ENCODE measurements around the gene HLA-C. TPM values are rescaled to one million over a fixed set of nuclear protein-coding genes. Genes with fewer than 3 reads are reported as not detected.

HLA-C gene
- total RNA-seq, 2 experiments from 2014 or later = 833 to 860 TPM

GRCh38 chr6:31300797-31301196 is 28.9 kb upstream of the HLA-C start:
- intact Hi-C loops (cut with micrococcal nuclease) = no loop called here
- ChIA-PET POLR2A (no interaction called here), CTCF (no interaction called here)
- ATAC-seq = no peak
- no peaks in the 10 kb centered on the region for H3K36me3 Mint-ChIP-seq (ENCODE audit: low read depth)
- TF ChIP-seq CTCF (IDR thresholded peaks at IDR 0.05) = no peak
- DNase-seq = no peak
- H3K27ac Mint-ChIP-seq = no peak overlapping the region
- peaks cover 4% of the 10 kb centered on the region for H3K9me3 Mint-ChIP-seq
- peaks cover 8% of the 10 kb centered on the region for H3K27me3 Mint-ChIP-seq
- no peaks in the 10 kb centered on the region for H3K4me1 Mint-ChIP-seq (ENCODE audit: low read depth)
- H3K4me3 Mint-ChIP-seq = no peak overlapping the region

GRCh38 chr6:31299947-31300346 is 28.1 kb upstream of the HLA-C start:
- Mint-ChIP-seq H3K4me3 (no peak overlapping the region), H3K36me3 (ENCODE audit: low read depth) (no peaks in the 10 kb centered on the region), H3K27me3 (peaks cover 8% of the 10 kb centered on the region), H3K27ac (no peak overlapping the region), H3K9me3 (peaks cover 4% of the 10 kb centered on the region), H3K4me1 (ENCODE audit: low read depth) (no peaks in the 10 kb centered on the region)
- CTCF ChIA-PET = no interaction called here
- TF ChIP-seq CTCF (IDR thresholded peaks at IDR 0.05) = no peak
- POLR2A ChIA-PET = no interaction called here
- intact Hi-C loops (cut with micrococcal nuclease) = no loop called here
- no peak for DNase-seq
- ATAC-seq = no peak

- H3K36me3 Mint-ChIP-seq (ENCODE audit: low read depth) = no peaks in the 10 kb centered on the region
- ChIA-PET POLR2A (no interaction called here), CTCF (interaction anchor here (1.7 kb wide), 1 partner anchor 170 kb away, joined by 5 read pairs; no protein-coding TSS in a partner anchor)
- H3K4me3 Mint-ChIP-seq = no peak overlapping the region
- no peak overlapping the region for H3K27ac Mint-ChIP-seq
- ATAC-seq (no peak), DNase-seq (no peak)
- peaks cover 4% of the 10 kb centered on the region for H3K9me3 Mint-ChIP-seq
- no peak for TF ChIP-seq CTCF (IDR thresholded peaks at IDR 0.05)
- H3K4me1 Mint-ChIP-seq (ENCODE audit: low read depth) = no peaks in the 10 kb centered on the region
- intact Hi-C loops (cut with micrococcal nuclease) = no loop called here
- peaks cover 8% of the 10 kb centered on the region for H3K27me3 Mint-ChIP-seq
Measured at GRCh38 chr6:31299511-31299910, 27.6 kb upstream of the HLA-C start.

- POLR2A ChIA-PET = no interaction called here
- peaks cover 8% of the 10 kb centered on the region for H3K27me3 Mint-ChIP-seq
- no peak overlapping the region for H3K4me3 Mint-ChIP-seq
Measured at GRCh38 chr6:31294056-31294455, 22.2 kb upstream of the HLA-C start.

GRCh38 chr6:31293343-31293742 is 21.5 kb upstream of the HLA-C start:
- H3K36me3 Mint-ChIP-seq (ENCODE audit: low read depth) = no peaks in the 10 kb centered on the region
- H3K27me3 Mint-ChIP-seq = peaks cover 6% of the 10 kb centered on the region
- H3K4me1 Mint-ChIP-seq (ENCODE audit: low read depth) = peaks cover 6% of the 10 kb centered on the region
- ATAC-seq (no peak), DNase-seq (no peak)
- ChIA-PET POLR2A (no interaction called here), CTCF (interaction anchor here (1.1 kb wide), 1 partner anchor 15 kb away, joined by 3 read pairs; no protein-coding TSS in a partner anchor)
- intact Hi-C loops (cut with micrococcal nuclease) = no loop called here
- H3K9me3 Mint-ChIP-seq = peaks cover 4% of the 10 kb centered on the region
- no peak overlapping the region for H3K4me3 Mint-ChIP-seq
- H3K27ac Mint-ChIP-seq = no peak overlapping the region
- no peak for TF ChIP-seq CTCF (IDR thresholded peaks at IDR 0.05)

More at GRCh38 chr6:31294056-31294455, 22.2 kb upstream of the HLA-C start:
- Mint-ChIP-seq H3K9me3 (peaks cover 4% of the 10 kb centered on the region), H3K27ac (no peak overlapping the region), H3K36me3 (ENCODE audit: low read depth) (no peaks in the 10 kb centered on the region), H3K4me1 (ENCODE audit: low read depth) (peaks cover 4% of the 10 kb centered on the region)
- intact Hi-C loops (cut with micrococcal nuclease) = no loop called here
- ATAC-seq (no peak), DNase-seq (no peak)
- no peak for TF ChIP-seq CTCF (IDR thresholded peaks at IDR 0.05)
- CTCF ChIA-PET = interaction anchor here (0.9 to 1.1 kb wide), 2 partner anchors 15 to 148 kb away, joined by 3 read pairs; no protein-coding TSS in a partner anchor
